Kidney (tissue), 14 donors: ENCODE results near the gene RAB6B. TPM values are rescaled to one million over a fixed set of nuclear protein-coding genes. Genes with fewer than 3 reads are reported as not detected.

Source experiments
- DNase-seq, 5 donors: peaks; one replicate each; pipeline ENCODE4 v3.0.0-alpha.2; 2013 to 2020
- FAIRE-seq: peaks from 2 replicates; lab custom pipeline; 2012; peaks lifted over from hg19 to GRCh38; lab: Jason Lieb, UNC
- H3K27ac ChIP-seq, 2 donors: one replicate each; pipeline ENCODE4 v1.7.0; 2013; ENCODE audit warnings: low read depth in 2 of 2, low read length in 2 of 2, inconsistent platforms in 1 of 2
- H3K27me3 ChIP-seq: one replicate; pipeline ENCODE4 v1.7.1; 2013; ENCODE audit warnings: low read length, inconsistent platforms; ENCODE audit not compliant: control insufficient read depth, insufficient read depth
- H3K36me3 ChIP-seq, 3 donors: one replicate each; pipeline versions ENCODE4 v1.7.0 to v1.7.1; 2013; ENCODE audit warnings: low read length in 3 of 3, control low read depth in 1 of 3, inconsistent platforms in 1 of 3; ENCODE audit not compliant: insufficient read depth in 3 of 3, control insufficient read depth in 2 of 3
- H3K4me1 ChIP-seq, 3 donors: one replicate each; pipeline versions ENCODE4 v1.7.0 to v1.7.1; 2013; ENCODE audit warnings: low read length in 3 of 3, inconsistent platforms in 1 of 3, low read depth in 1 of 3; ENCODE audit not compliant: control insufficient read depth in 2 of 3, insufficient read depth in 2 of 3
- H3K4me3 ChIP-seq, 3 donors: one replicate each; pipeline versions ENCODE4 v1.7.0 to v1.8.1; 2013; ENCODE audit warnings: low read length in 3 of 3, control low read depth in 1 of 3, inconsistent platforms in 1 of 3
- H3K9ac ChIP-seq, 3 donors: one replicate each; pipeline versions ENCODE4 v1.7.0 to v1.7.1; 2013; ENCODE audit warnings: low read length in 3 of 3, control low read depth in 1 of 3, inconsistent platforms in 1 of 3
- H3K9me3 ChIP-seq, 3 donors: one replicate each; pipeline versions ENCODE4 v1.7.0 to v1.7.1; 2013; ENCODE audit warnings: low read length in 3 of 3, control low read depth in 1 of 3, inconsistent platforms in 1 of 3; ENCODE audit not compliant: control insufficient read depth in 2 of 3, insufficient read depth in 1 of 3
- intact Hi-C: fragments of 100-400 bp; cut with DNase I; formaldehyde crosslinking; loops from one replicate; pipeline ENCODE4 v1.11.1; 2022
- polyA plus RNA-seq: library from polyadenylated mRNA; stranded (reverse); fragments of 350-450 nt; fragmentation: Illumina TruSeq; extraction: RNeasy Lipid Tissue Mini Kit (QIAGEN cat#74804); gene quantifications from one replicate; pipeline ENCODE4 v1.2.3, GENCODE V29; 2014; ENCODE audit warnings: low read depth, low replicate concordance; ENCODE audit not compliant: insufficient read depth
- total RNA-seq: library from RNA; stranded (reverse); fragmentation: NEBNext Ultra II Directional; extraction: Animal tissue kit (Norgen Biotek cat#: 25700); gene quantifications from one replicate; pipeline ENCODE4 v1.2.1, GENCODE V29; 2021
- TF ChIP-seq, protein P1 (sequence below): IDR thresholded peaks from 3 replicates; pipeline ENCODE4 v1.5.1; 2012; ENCODE audit warnings: mild to moderate bottlenecking, moderate library complexity, borderline replicate concordance; ENCODE audit not compliant: insufficient read depth; ENCODE audit errors: extremely low read depth
- donor health status: control.
- donor health status: control.
- donor health status: control.
- donor health status: control.
- donor health status: control.
- donor health status: DM: yes; HTN: yes; CAD: no.
- donor health status: Normal renal cell carcinoma (clear cell type).

Gene RAB6B
- total and polyA plus RNA-seq, 2 donors from 2014 or later, result 6.6 to 17.7 TPM

- Histone ChIP-seq H3K4me1 (no peaks in the 10 kb centered on the region), H3K27me3 (no peaks in the 10 kb centered on the region), H3K9me3 (no peaks in the 10 kb centered on the region), H3K36me3 (no peaks in the 10 kb centered on the region), H3K27ac (no peak overlapping the region), H3K9ac (no peak overlapping the region), H3K4me3 (no peak overlapping the region)
- TF ChIP-seq, protein P1, sequence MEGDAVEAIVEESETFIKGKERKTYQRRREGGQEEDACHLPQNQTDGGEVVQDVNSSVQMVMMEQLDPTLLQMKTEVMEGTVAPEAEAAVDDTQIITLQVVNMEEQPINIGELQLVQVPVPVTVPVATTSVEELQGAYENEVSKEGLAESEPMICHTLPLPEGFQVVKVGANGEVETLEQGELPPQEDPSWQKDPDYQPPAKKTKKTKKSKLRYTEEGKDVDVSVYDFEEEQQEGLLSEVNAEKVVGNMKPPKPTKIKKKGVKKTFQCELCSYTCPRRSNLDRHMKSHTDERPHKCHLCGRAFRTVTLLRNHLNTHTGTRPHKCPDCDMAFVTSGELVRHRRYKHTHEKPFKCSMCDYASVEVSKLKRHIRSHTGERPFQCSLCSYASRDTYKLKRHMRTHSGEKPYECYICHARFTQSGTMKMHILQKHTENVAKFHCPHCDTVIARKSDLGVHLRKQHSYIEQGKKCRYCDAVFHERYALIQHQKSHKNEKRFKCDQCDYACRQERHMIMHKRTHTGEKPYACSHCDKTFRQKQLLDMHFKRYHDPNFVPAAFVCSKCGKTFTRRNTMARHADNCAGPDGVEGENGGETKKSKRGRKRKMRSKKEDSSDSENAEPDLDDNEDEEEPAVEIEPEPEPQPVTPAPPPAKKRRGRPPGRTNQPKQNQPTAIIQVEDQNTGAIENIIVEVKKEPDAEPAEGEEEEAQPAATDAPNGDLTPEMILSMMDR, result no peak
- intact Hi-C loops, result no loop called here
- no peak for DNase-seq
- FAIRE-seq, result no peak
Observed at GRCh38 chr3:133842158-133842557, 53.5 kb downstream of the RAB6B start.

- TF ChIP-seq, protein P1, result no peak
- FAIRE-seq (no peak), DNase-seq (no peak)
- Histone ChIP-seq H3K4me1 (no peaks in the 10 kb centered on the region), H3K9ac (no peak overlapping the region), H3K9me3 (no peaks in the 10 kb centered on the region), H3K36me3 (no peaks in the 10 kb centered on the region), H3K27me3 (no peaks in the 10 kb centered on the region), H3K4me3 (no peak overlapping the region), H3K27ac (no peak overlapping the region)
- intact Hi-C loops, result no loop called here
Observed at GRCh38 chr3:133841196-133841595, 54.5 kb downstream of the RAB6B start.

- Histone ChIP-seq H3K4me3 (no peak overlapping the region), H3K27me3 (no peaks in the 10 kb centered on the region), H3K27ac (no peak overlapping the region), H3K36me3 (no peaks in the 10 kb centered on the region), H3K4me1 (no peaks in the 10 kb centered on the region), H3K9ac (no peak overlapping the region), H3K9me3 (no peaks in the 10 kb centered on the region)
- DNase-seq, result peak in 1 of 5 donors; percentile 9
- TF ChIP-seq, protein P1, result no peak
- no peak for FAIRE-seq
- intact Hi-C loops, result no loop called here
Observed at GRCh38 chr3:133840767-133841166, 54.9 kb downstream of the RAB6B start.

GRCh38 chr3:133840055-133840737, 55.5 kb downstream of the RAB6B start:
- no peak for FAIRE-seq
- Histone ChIP-seq H3K27me3 (no peaks in the 10 kb centered on the region), H3K4me1 (no peaks in the 10 kb centered on the region), H3K9me3 (no peaks in the 10 kb centered on the region), H3K9ac (no peak overlapping the region), H3K27ac (no peak overlapping the region), H3K4me3 (no peak overlapping the region), H3K36me3 (no peaks in the 10 kb centered on the region)
- TF ChIP-seq, protein P1, result no peak
- intact Hi-C loops, result no loop called here
- peak in 1 of 5 donors; percentile 20 for DNase-seq
